HCT116 (cell line): ENCODE results near the gene ABCA1. TPM values are rescaled to one million over a fixed set of nuclear protein-coding genes. Genes with fewer than 3 reads are reported as not detected.

Source experiments
- ATAC-seq: fragments of 200-7000 bp; cut with Tn5 transposase; 2 replicates; pipeline ENCODE4 v1.9.1; 2020; ENCODE audit warnings: mild to moderate bottlenecking, moderate library complexity
- BruUV-seq: library from RNA; stranded (reverse); fragments of 400-500 nt; replicated peaks from 2 replicates; lab custom pipeline; 2021; lab: Mats Ljungman, UMichigan
- CTCF ChIA-PET: fragments of 300-600 bp; sonication (Branson Sonifier 250); formaldehyde crosslinking; loops from one replicate; lab custom pipeline; 2021; ENCODE audit warnings: antibody characterized with exemption; lab: Charles Lee
- POLR2A ChIA-PET: fragments of 300-600, 350-600 bp; sonication (Branson Sonifier 250); formaldehyde crosslinking; loops from one replicate; lab custom pipeline; 2021; ENCODE audit warnings: antibody characterized with exemption; lab: Charles Lee
- RAD21 ChIA-PET, 2 experiments: fragments of 300-600 bp; sonication (Branson Sonifier 250); formaldehyde crosslinking; loops; one replicate each; lab custom pipeline; 2023; ENCODE audit warnings: low total read pairs in 2 of 2; ENCODE audit not compliant: uncharacterized antibody in 2 of 2, unreplicated experiment in 2 of 2, low non-redundant PET in 1 of 2; lab: Charles Lee
- DNase-seq: peaks from one replicate; pipeline ENCODE4 v3.0.0-alpha.2; 2010; ENCODE audit warnings: low read depth, low spot score
- H2AFZ ChIP-seq: fragments of 200-600 bp; shearing (Covaris generic), sonication (generic); 2 replicates; pipeline ENCODE4 v1.6.1; 2017; ENCODE audit warnings: low read depth, mixed run types, mixed read lengths, antibody characterized with exemption, low read length; ENCODE audit not compliant: poor library complexity, severe bottlenecking
- H3K27ac ChIP-seq: 2 replicates; pipeline ENCODE4 v1.5.1; 2012; ENCODE audit warnings: low read depth, low read length
- H3K27me3 ChIP-seq: fragments of 200-600 bp; sonication (generic); 2 replicates; pipeline ENCODE4 v1.6.1; 2016; ENCODE audit warnings: mixed run types, low read length, mixed read lengths; ENCODE audit not compliant: insufficient read depth
- H3K36me3 ChIP-seq, 2 experiments: fragments of 200-500 bp in 1 of 2; fragments of 200-600 bp in 1 of 2; sonication (Bioruptor generic) in 1 of 2; sonication (generic) in 1 of 2; 2 replicates each; pipeline versions ENCODE4 v1.5.1 to v1.6.1; 2014 to 2016; ENCODE audit warnings: low read length in 2 of 2, inconsistent platforms in 1 of 2, mixed read lengths in 1 of 2, mixed run types in 1 of 2; ENCODE audit not compliant: insufficient read depth in 2 of 2, control insufficient read depth in 1 of 2
- H3K4me1 ChIP-seq, 2 experiments: fragments of 200-600 bp in 1 of 2; sonication (generic) in 1 of 2; 2 replicates each; pipeline versions ENCODE4 v1.5.1 to v1.6.1; 2012 to 2017; ENCODE audit warnings: low read length in 2 of 2, inconsistent platforms in 1 of 2, mild to moderate bottlenecking in 1 of 2, mixed read lengths in 1 of 2, mixed run types in 1 of 2, moderate library complexity in 1 of 2; ENCODE audit not compliant: insufficient read depth in 2 of 2, control insufficient read depth in 1 of 2
- H3K4me2 ChIP-seq: fragments of 200-600 bp; sonication (generic); 2 replicates; pipeline ENCODE4 v1.6.1; 2017; ENCODE audit warnings: mixed run types, low read length, mixed read lengths
- H3K4me3 ChIP-seq, 2 experiments: fragments of 200-600 bp in 1 of 2; sonication (generic) in 1 of 2; replicated peaks in 1 of 2; 2 replicates each; pipeline ENCODE4 v1.5.1; 2011 to 2016; ENCODE audit warnings: low read length in 2 of 2, control low read depth in 1 of 2, low read depth in 1 of 2, mild to moderate bottlenecking in 1 of 2, mixed read lengths in 1 of 2, mixed run types in 1 of 2
- H3K79me2 ChIP-seq: fragments of 200-600 bp; sonication (generic); 2 replicates; pipeline ENCODE4 v1.6.1; 2017; ENCODE audit warnings: mild to moderate bottlenecking, mixed run types, low read length, moderate library complexity, mixed read lengths; ENCODE audit not compliant: insufficient read depth
- H3K9ac ChIP-seq: fragments of 200-600 bp; sonication (generic); 2 replicates; pipeline ENCODE4 v1.6.1; 2016; ENCODE audit warnings: low read length, mixed read lengths
- H3K9me2 ChIP-seq: fragments of 200-600 bp; sonication (generic), shearing (Covaris generic); 2 replicates; pipeline ENCODE4 v1.6.1; 2017; ENCODE audit warnings: mixed run types, mild to moderate bottlenecking, moderate library complexity; ENCODE audit not compliant: insufficient read depth
- H3K9me3 ChIP-seq, 2 experiments: fragments of 200-500 bp in 1 of 2; fragments of 200-600 bp in 1 of 2; sonication (Bioruptor generic) in 1 of 2; sonication (generic) in 1 of 2; 2 replicates each; pipeline ENCODE4 v1.6.1; 2014 to 2017; ENCODE audit warnings: low read length in 2 of 2, mixed read lengths in 2 of 2, inconsistent platforms in 1 of 2, low read depth in 1 of 2, mild to moderate bottlenecking in 1 of 2, mixed run types in 1 of 2, moderate library complexity in 1 of 2; ENCODE audit not compliant: control insufficient read depth in 1 of 2, insufficient read depth in 1 of 2
- H4K20me1 ChIP-seq: fragments of 200-600 bp; sonication (generic), shearing (Covaris generic); 2 replicates; pipeline ENCODE4 v1.6.1; 2017; ENCODE audit warnings: mixed run types, mild to moderate bottlenecking, moderate library complexity; ENCODE audit not compliant: insufficient read depth
- ATF3 ChIP-seq: IDR thresholded peaks from 2 replicates; pipeline ENCODE4 v1.6.1; 2012
- CBX3 ChIP-seq: IDR thresholded peaks from 2 replicates; pipeline ENCODE4 v1.6.1; 2012; ENCODE audit warnings: low read depth
- CEBPB ChIP-seq: IDR thresholded peaks from 2 replicates; pipeline ENCODE4 v1.6.1; 2012; ENCODE audit warnings: low read depth
- EGR1 ChIP-seq: IDR thresholded peaks from 2 replicates; pipeline ENCODE4 v1.6.1; 2012; ENCODE audit warnings: low read depth
- ELF1 ChIP-seq: IDR thresholded peaks from 2 replicates; pipeline ENCODE4 v1.6.1; 2012; ENCODE audit warnings: low read depth, borderline replicate concordance
- EZH2 ChIP-seq: fragments of 200-600 bp; sonication (generic); IDR thresholded peaks from 2 replicates; pipeline ENCODE4 v1.6.1; 2017; ENCODE audit warnings: antibody characterized with exemption, mixed run types
- FOSL1 ChIP-seq: IDR thresholded peaks from 2 replicates; pipeline ENCODE4 v1.6.1; 2012; ENCODE audit warnings: low read depth
- JUND ChIP-seq: IDR thresholded peaks from 2 replicates; pipeline ENCODE4 v1.6.1; 2012
- POLR2A ChIP-seq: IDR thresholded peaks from 2 replicates; pipeline ENCODE4 v1.7.0; 2011; ENCODE audit warnings: borderline replicate concordance; ENCODE audit not compliant: insufficient read depth, insufficient read length; ENCODE audit errors: extremely low read depth
- POLR2AphosphoS5 ChIP-seq: IDR thresholded peaks from 2 replicates; pipeline ENCODE4 v1.6.1; 2011; ENCODE audit warnings: mild to moderate bottlenecking, low read depth, low read length, moderate library complexity
- RAD21 ChIP-seq: IDR thresholded peaks from 2 replicates; pipeline ENCODE4 v1.6.1; 2012; ENCODE audit warnings: low read depth, mild to moderate bottlenecking
- REST ChIP-seq: IDR thresholded peaks from 2 replicates; pipeline ENCODE4 v1.6.1; 2012; ENCODE audit warnings: low read depth
- SIN3A ChIP-seq: IDR thresholded peaks from 2 replicates; pipeline ENCODE4 v1.6.1; 2012; ENCODE audit warnings: low read depth
- SRF ChIP-seq: IDR thresholded peaks from 2 replicates; pipeline ENCODE4 v1.6.1; 2012; ENCODE audit warnings: low read depth
- TCF7L2 ChIP-seq: IDR thresholded peaks from 2 replicates; pipeline ENCODE4 v1.7.0; 2011; ENCODE audit warnings: borderline replicate concordance, inconsistent platforms; ENCODE audit not compliant: insufficient read depth, insufficient read length; ENCODE audit errors: extremely low read depth
- ZBTB33 ChIP-seq: IDR thresholded peaks from 2 replicates; pipeline ENCODE4 v1.6.1; 2011; ENCODE audit warnings: mild to moderate bottlenecking, low read length, moderate library complexity; ENCODE audit not compliant: insufficient replicate concordance; ENCODE audit errors: extremely low read depth
- ZFX ChIP-seq: fragments of 450-650 bp; IDR thresholded peaks from 2 replicates; pipeline ENCODE4 v1.6.1; 2017
- intact Hi-C: fragments of 100-400 bp; cut with micrococcal nuclease; formaldehyde crosslinking; loops from 2 replicates; pipeline ENCODE4 v1.10.0; 2022
- total RNA-seq: library from RNA; stranded (reverse); gene quantifications from one replicate; pipeline ENCODE4 v1.2.1, GENCODE V29; 2021; ENCODE audit not compliant: unreplicated experiment

Gene ABCA1
- total RNA-seq, 1 experiment from 2014 or later = 0.89 TPM

GRCh38 chr9:104951487-104951886 lies 23.5 kb upstream of the ABCA1 start:
- intact Hi-C loops = no loop called here
- no peaks in the 10 kb centered on the region for H4K20me1 ChIP-seq
- BruUV-seq = no TSS peak
- ChIA-PET CTCF (no interaction called here), POLR2A (no interaction called here)
- no peaks in the 10 kb centered on the region for H3K9me2 ChIP-seq
- H3K9ac ChIP-seq = no peak overlapping the region
- no peaks in the 10 kb centered on the region for H3K79me2 ChIP-seq
- no peak overlapping the region for H3K27ac ChIP-seq
- no peak overlapping the region for H3K4me2 ChIP-seq
- H3K4me3 ChIP-seq = no peak overlapping the region
- H3K27me3 ChIP-seq = no peaks in the 10 kb centered on the region
- H3K9me3 ChIP-seq = no peaks in the 10 kb centered on the region
- H2AFZ ChIP-seq = no peak overlapping the region
- H3K36me3 ChIP-seq = no peaks in the 10 kb centered on the region
- no peak for ATAC-seq
- no peaks in the 10 kb centered on the region for H3K4me1 ChIP-seq
- TF ChIP-seq ZBTB33 (no peak), POLR2A (no peak), REST (no peak), ATF3 (no peak), ZFX (no peak), SIN3A (no peak), JUND (no peak), CBX3 (no peak), SRF (no peak), RAD21 (no peak), EZH2 (no peak), POLR2AphosphoS5 (no peak), TCF7L2 (no peak), ELF1 (no peak), CEBPB (no peak), FOSL1 (no peak), EGR1 (no peak)
- TF ChIP-seq, all 23 proteins: peak for 0
- no peak for DNase-seq
- RAD21 ChIA-PET = no interaction called here
